Measurements from ENCODE around the gene KRTAP10-1.

KRTAP10-1 gene

DNA sequence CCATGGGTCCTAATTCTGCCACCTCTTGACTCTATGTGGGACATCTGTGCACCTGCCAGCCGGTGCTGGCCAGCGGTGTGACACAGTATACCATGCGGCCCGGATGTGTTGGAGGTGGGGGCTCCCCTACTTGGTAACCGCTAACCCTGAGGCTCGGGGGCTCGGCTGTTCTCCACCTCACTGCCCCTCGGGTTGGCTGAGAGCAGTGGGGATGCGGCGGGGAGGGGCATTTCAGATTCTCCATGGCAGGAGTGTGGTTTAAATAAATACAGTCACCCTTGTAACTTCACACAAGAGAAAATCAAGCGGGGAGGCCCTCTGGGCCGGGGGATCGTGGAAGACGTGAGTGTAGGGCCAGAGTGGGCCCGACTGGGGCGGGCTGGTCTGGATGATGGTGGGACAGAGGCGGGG lies 11.0 kb downstream of the KRTAP10-1 start:
- Histone ChIP-seq H3K9me3 (ENCODE audit: control insufficient read depth in 1 of 2, low read length in 2 of 2) (no peaks in the 10 kb centered on the region), H3K27me3 (ENCODE audit: control insufficient read depth in 1 of 2, insufficient read depth in 2 of 2, low read length in 2 of 2) (peaks cover 0 to 6% of the 10 kb centered on the region in 2 donors), H3K4me1 (ENCODE audit: control insufficient read depth in 1 of 2, insufficient read depth in 2 of 2, low read length in 2 of 2) (no peaks in the 10 kb centered on the region), H3K36me3 (ENCODE audit: control insufficient read depth in 1 of 2, insufficient read depth in 2 of 2, low read length in 2 of 2) (no peaks in the 10 kb centered on the region), H3K4me3 (ENCODE audit: low read depth in 1 of 2, low read length in 2 of 2) (no peak overlapping the region), H3K27ac (ENCODE audit: low read depth, low read length) (no peak overlapping the region), H3K9ac (ENCODE audit: low read depth in 1 of 2, low read length in 2 of 2) (no peak overlapping the region)

DNA sequence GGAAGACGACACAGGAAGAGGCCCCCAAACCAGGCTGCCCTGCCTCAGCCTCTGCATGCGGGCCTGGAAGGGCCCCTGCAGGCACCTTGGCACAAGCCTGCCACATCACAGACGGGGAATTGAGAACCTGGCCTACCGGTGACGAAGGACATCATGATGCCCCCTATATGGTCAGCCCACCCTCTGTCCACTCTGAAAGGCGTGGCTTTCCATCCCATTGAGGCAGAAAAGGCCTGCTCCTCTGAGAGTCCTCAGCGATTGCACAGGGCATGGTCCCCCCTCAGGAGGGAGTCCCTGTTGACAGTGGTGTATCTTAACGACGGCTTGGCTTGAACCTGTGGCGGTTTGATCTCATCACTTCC lies 11.4 kb downstream of the KRTAP10-1 start:
- Histone ChIP-seq H3K27me3 (ENCODE audit: control insufficient read depth in 1 of 2, insufficient read depth in 2 of 2, low read length in 2 of 2) (peaks cover 0 to 6% of the 10 kb centered on the region in 2 donors), H3K9me3 (ENCODE audit: control insufficient read depth in 1 of 2, low read length in 2 of 2) (no peaks in the 10 kb centered on the region), H3K4me3 (ENCODE audit: low read depth in 1 of 2, low read length in 2 of 2) (no peak overlapping the region), H3K4me1 (ENCODE audit: control insufficient read depth in 1 of 2, insufficient read depth in 2 of 2, low read length in 2 of 2) (no peaks in the 10 kb centered on the region), H3K27ac (ENCODE audit: low read depth, low read length) (no peak overlapping the region), H3K36me3 (ENCODE audit: control insufficient read depth in 1 of 2, insufficient read depth in 2 of 2, low read length in 2 of 2) (no peaks in the 10 kb centered on the region), H3K9ac (ENCODE audit: low read depth in 1 of 2, low read length in 2 of 2) (no peak overlapping the region)

GRCh38 chr21:44527983-44528633 lies 11.9 kb downstream of the KRTAP10-1 start:
- no peak overlapping the region for H3K27ac ChIP-seq (ENCODE audit: low read depth, low read length)
- H3K4me1 ChIP-seq (ENCODE audit: control insufficient read depth in 1 of 2, insufficient read depth in 2 of 2, low read length in 2 of 2), result no peaks in the 10 kb centered on the region
- H3K9me3 ChIP-seq (ENCODE audit: control insufficient read depth in 1 of 2, low read length in 2 of 2), result no peaks in the 10 kb centered on the region
- no peak overlapping the region for H3K4me3 ChIP-seq (ENCODE audit: low read depth in 1 of 2, low read length in 2 of 2)
- no peak overlapping the region for H3K9ac ChIP-seq (ENCODE audit: low read depth in 1 of 2, low read length in 2 of 2)
- H3K36me3 ChIP-seq (ENCODE audit: control insufficient read depth in 1 of 2, insufficient read depth in 2 of 2, low read length in 2 of 2), result no peaks in the 10 kb centered on the region
- peaks cover 0 to 6% of the 10 kb centered on the region in 2 donors for H3K27me3 ChIP-seq (ENCODE audit: control insufficient read depth in 1 of 2, insufficient read depth in 2 of 2, low read length in 2 of 2)

DNA sequence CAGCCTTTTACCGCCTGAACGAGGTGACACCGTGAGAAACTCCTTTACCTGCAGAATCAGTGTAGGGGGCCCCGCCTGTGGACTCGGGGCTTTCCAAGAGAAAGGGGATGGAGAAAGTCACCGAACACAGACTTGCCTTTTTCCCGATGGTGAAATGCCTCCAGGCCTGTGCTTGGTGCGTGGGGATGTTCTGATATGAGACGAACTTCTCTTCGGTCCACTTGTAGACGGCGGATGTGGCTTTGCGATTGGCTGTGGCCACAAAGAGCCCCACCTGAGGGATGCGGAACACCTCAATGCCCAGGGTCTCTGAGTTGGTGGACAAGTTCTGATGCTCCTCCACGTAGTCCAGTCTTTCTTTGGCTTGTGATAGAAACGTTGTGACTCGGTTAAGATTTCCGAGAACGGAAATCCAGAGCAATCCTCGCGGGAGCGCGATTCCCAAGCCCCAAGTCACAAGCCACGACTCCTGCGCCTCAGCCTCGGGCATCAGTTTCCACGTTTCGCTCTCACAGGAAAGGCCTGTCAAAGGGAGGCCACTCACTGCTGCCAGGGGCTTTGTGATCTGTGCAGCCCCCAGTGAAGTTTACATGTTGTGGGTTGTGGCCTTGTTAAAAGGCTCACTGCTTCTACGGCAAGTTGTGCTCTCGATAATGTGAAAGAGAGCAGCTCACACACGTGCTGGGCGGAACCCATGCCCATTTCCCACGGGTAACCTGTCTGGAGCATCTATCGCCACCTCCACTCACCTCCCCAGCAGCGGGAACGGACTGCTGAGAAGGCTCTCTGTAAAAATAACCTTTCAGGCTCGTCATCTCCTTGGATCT lies 12.6 kb downstream of the KRTAP10-1 start:
- Histone ChIP-seq H3K4me3 (ENCODE audit: low read depth in 1 of 2, low read length in 2 of 2) (no peak overlapping the region), H3K9me3 (ENCODE audit: control insufficient read depth in 1 of 2, low read length in 2 of 2) (no peaks in the 10 kb centered on the region), H3K4me1 (ENCODE audit: control insufficient read depth in 1 of 2, insufficient read depth in 2 of 2, low read length in 2 of 2) (no peaks in the 10 kb centered on the region), H3K27me3 (ENCODE audit: control insufficient read depth in 1 of 2, insufficient read depth in 2 of 2, low read length in 2 of 2) (peaks cover 0 to 6% of the 10 kb centered on the region in 2 donors), H3K36me3 (ENCODE audit: control insufficient read depth in 1 of 2, insufficient read depth in 2 of 2, low read length in 2 of 2) (no peaks in the 10 kb centered on the region), H3K9ac (ENCODE audit: low read depth in 1 of 2, low read length in 2 of 2) (no peak overlapping the region), H3K27ac (ENCODE audit: low read depth, low read length) (no peak overlapping the region)

GRCh38 chr21:44526096-44526997 lies 13.6 kb downstream of the KRTAP10-1 start:
- Histone ChIP-seq H3K9ac (ENCODE audit: low read depth in 1 of 2, low read length in 2 of 2) (no peak overlapping the region), H3K4me3 (ENCODE audit: low read depth in 1 of 2, low read length in 2 of 2) (no peak overlapping the region), H3K27ac (ENCODE audit: low read depth, low read length) (no peak overlapping the region), H3K4me1 (ENCODE audit: control insufficient read depth in 1 of 2, insufficient read depth in 2 of 2, low read length in 2 of 2) (no peaks in the 10 kb centered on the region), H3K27me3 (ENCODE audit: control insufficient read depth in 1 of 2, insufficient read depth in 2 of 2, low read length in 2 of 2) (peaks cover 0 to 6% of the 10 kb centered on the region in 2 donors), H3K9me3 (ENCODE audit: control insufficient read depth in 1 of 2, low read length in 2 of 2) (no peaks in the 10 kb centered on the region), H3K36me3 (ENCODE audit: control insufficient read depth in 1 of 2, insufficient read depth in 2 of 2, low read length in 2 of 2) (no peaks in the 10 kb centered on the region)

DNA sequence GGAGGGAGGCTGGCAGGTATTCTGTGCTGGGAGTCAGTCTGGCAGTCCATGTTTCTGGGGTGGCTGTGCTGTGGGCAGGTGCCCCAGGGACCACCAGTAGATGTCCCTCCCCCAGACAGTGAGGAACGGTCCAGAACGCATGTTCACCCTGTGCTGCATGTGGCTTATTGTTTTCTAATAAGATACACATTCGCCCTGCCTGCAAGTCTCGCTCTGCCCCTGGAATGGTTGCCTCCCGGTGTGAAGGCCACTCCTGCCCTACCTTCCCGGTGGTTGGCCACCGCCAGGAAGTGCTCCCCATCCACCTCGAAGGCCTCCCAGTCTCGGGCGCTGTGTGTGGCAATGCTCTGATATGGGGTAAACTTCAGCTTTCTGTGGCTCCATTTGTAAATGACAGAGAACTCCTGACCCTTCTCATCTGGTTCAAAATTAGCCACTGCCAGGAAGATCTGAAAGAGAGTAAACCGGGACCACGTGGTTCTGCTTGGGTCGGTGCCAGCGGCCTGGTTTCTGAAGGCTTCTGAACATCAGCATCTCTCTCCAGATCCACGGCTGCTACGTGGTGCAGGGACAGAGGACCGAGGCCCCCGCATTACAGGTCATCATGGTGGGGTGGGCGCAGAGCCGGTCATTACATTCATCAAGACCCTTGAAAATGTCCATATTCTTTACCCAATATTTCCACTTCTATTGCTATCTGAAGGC lies 14.5 kb downstream of the KRTAP10-1 start:
- Histone ChIP-seq H3K9me3 (ENCODE audit: control insufficient read depth in 1 of 2, low read length in 2 of 2) (no peaks in the 10 kb centered on the region), H3K4me3 (ENCODE audit: low read depth in 1 of 2, low read length in 2 of 2) (no peak overlapping the region), H3K27ac (ENCODE audit: low read depth, low read length) (no peak overlapping the region), H3K27me3 (ENCODE audit: control insufficient read depth in 1 of 2, insufficient read depth in 2 of 2, low read length in 2 of 2) (peaks cover 0 to 3% of the 10 kb centered on the region in 2 donors), H3K4me1 (ENCODE audit: control insufficient read depth in 1 of 2, insufficient read depth in 2 of 2, low read length in 2 of 2) (no peaks in the 10 kb centered on the region), H3K36me3 (ENCODE audit: control insufficient read depth in 1 of 2, insufficient read depth in 2 of 2, low read length in 2 of 2) (no peaks in the 10 kb centered on the region), H3K9ac (ENCODE audit: low read depth in 1 of 2, low read length in 2 of 2) (no peak overlapping the region)

DNA sequence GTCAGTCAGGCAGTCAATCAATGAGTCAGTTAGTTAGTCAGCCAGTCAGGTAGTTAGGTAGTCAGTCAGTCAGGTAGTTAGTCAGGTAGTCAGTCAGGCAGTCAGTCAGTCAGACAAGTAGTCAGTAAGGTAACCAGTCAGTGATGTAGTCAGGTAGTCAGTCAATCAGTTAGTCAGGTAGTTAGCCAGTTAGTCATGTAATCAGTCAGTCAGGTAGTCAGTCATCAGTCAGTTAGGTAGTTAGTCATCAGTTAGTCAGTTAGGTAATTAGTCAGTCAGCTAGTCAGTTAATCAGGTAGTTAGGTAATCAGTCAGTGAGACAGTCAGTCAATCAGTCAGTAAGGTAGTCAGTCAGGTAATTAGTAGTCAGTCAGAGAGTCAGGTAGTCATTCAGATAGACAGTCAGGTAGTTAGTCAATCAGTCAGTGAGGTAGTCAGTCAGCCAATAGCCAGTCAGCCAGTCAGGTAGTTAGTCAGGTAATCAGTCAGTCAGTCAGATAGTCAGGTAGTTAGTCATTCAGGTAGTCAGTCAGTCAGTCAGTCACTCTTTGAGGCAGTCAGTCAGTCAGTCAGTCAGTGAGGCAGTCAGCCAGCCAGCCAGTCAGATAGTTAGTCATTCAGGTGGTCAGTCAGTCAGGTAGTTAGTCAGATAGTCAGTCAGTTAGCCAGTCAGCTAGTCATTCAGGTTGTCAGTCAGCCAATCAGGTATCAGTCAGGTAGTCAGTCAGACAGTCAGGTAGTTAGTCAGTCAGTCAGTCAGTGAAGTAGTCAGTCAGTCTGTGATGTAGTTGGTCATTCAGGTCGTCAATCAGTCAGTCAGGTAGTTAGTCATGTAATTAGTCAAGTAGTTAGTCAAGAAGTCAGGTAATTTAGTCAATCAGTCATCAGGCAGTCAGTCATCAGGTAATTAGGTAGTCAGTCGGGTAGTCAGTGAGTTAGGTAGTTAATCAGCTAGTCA lies 15.3 kb downstream of the KRTAP10-1 start:
- H3K9ac ChIP-seq (ENCODE audit: low read depth in 1 of 2, low read length in 2 of 2), result no peak overlapping the region
- no peak overlapping the region for H3K4me3 ChIP-seq (ENCODE audit: low read depth in 1 of 2, low read length in 2 of 2)
- no peaks in the 10 kb centered on the region for H3K27me3 ChIP-seq (ENCODE audit: control insufficient read depth in 1 of 2, insufficient read depth in 2 of 2, low read length in 2 of 2)
- H3K36me3 ChIP-seq (ENCODE audit: control insufficient read depth in 1 of 2, insufficient read depth in 2 of 2, low read length in 2 of 2), result no peaks in the 10 kb centered on the region
- no peak overlapping the region for H3K27ac ChIP-seq (ENCODE audit: low read depth, low read length)
- H3K4me1 ChIP-seq (ENCODE audit: control insufficient read depth in 1 of 2, insufficient read depth in 2 of 2, low read length in 2 of 2), result no peaks in the 10 kb centered on the region
- H3K9me3 ChIP-seq (ENCODE audit: control insufficient read depth in 1 of 2, low read length in 2 of 2), result no peaks in the 10 kb centered on the region

DNA sequence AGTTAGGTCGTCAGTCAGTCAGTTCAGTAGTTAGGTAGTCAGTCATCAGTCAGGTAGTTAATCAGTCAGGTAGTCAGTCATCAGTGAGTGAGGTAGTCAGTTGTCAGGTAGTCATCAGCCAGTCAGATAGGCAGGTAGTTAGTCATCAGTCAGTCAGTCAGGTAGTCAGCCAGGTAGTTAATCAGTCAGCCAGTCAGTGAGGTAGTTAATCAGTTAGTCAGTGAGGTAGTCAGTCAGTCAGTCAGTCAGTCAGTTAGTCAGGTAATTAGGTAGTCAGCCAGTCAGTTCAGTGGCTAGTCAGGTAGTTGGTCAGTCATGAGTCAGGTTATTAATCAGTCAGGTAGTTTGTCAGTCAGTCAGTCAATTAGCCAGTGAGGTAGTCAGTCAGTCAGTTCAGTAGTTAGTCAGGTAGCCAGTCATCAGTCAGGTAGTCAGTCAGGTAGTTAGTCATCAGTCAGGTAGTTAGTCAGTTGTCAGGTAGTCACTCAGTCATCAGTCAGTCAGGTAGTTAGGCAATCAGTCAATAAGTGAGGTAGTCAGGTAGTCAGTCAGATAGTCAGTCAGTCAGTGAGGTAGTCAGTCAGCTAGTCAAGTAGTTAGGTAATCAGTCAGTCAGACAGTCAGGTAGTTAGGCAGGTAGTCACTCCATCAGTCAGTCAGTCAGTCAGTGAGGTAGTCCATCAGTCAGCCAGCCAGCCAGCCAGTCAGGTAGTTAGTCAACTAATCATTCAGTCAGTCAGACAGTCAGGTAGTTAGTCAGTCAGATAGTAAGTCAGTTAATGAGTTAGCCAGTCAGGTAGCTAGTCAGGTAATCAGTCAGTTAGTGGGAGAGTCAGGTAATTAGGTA lies 16.2 kb downstream of the KRTAP10-1 start:
- no peaks in the 10 kb centered on the region for H3K27me3 ChIP-seq (ENCODE audit: control insufficient read depth in 1 of 2, insufficient read depth in 2 of 2, low read length in 2 of 2)
- no peak overlapping the region for H3K4me3 ChIP-seq (ENCODE audit: low read depth in 1 of 2, low read length in 2 of 2)
- H3K27ac ChIP-seq (ENCODE audit: low read depth, low read length), result no peak overlapping the region
- H3K9me3 ChIP-seq (ENCODE audit: control insufficient read depth in 1 of 2, low read length in 2 of 2), result no peaks in the 10 kb centered on the region
- no peak overlapping the region for H3K9ac ChIP-seq (ENCODE audit: low read depth in 1 of 2, low read length in 2 of 2)
- no peaks in the 10 kb centered on the region for H3K4me1 ChIP-seq (ENCODE audit: control insufficient read depth in 1 of 2, insufficient read depth in 2 of 2, low read length in 2 of 2)
- H3K36me3 ChIP-seq (ENCODE audit: control insufficient read depth in 1 of 2, insufficient read depth in 2 of 2, low read length in 2 of 2), result no peaks in the 10 kb centered on the region

Data from duodenal mucosa (tissue), 2 donors.